HUES6 (cell line): ENCODE results near the gene GRN.

Source experiments
- H3K27ac ChIP-seq: 2 replicates; pipeline ENCODE4 v1.7.0; 2013; ENCODE audit warnings: low read depth, mild to moderate bottlenecking, low read length, inconsistent platforms
- H3K27me3 ChIP-seq: 2 replicates; pipeline ENCODE4 v1.6.1; 2013; ENCODE audit warnings: low read length; ENCODE audit not compliant: control insufficient read depth, insufficient read depth
- H3K36me3 ChIP-seq: 2 replicates; pipeline ENCODE4 v1.6.1; 2013; ENCODE audit warnings: low read length; ENCODE audit not compliant: control insufficient read depth, insufficient read depth
- H3K4me1 ChIP-seq: 2 replicates; pipeline ENCODE4 v1.6.1; 2013; ENCODE audit warnings: low read length; ENCODE audit not compliant: control insufficient read depth, insufficient read depth
- H3K4me3 ChIP-seq: 2 replicates; pipeline ENCODE4 v1.5.1; 2013; ENCODE audit warnings: low read depth, low read length
- H3K9ac ChIP-seq: one replicate; pipeline ENCODE4 v1.6.1; 2013; ENCODE audit warnings: mild to moderate bottlenecking, low read length
- H3K9me3 ChIP-seq: 2 replicates; pipeline ENCODE4 v1.6.1; 2013; ENCODE audit warnings: low read depth, low read length; ENCODE audit not compliant: control insufficient read depth, insufficient read depth

The GRN gene

GRCh38 chr17:44348234-44348987 lies 3.3 kb downstream of the GRN start:
- no peaks in the 10 kb centered on the region for H3K9me3 ChIP-seq
- peaks cover 19% of the 10 kb centered on the region for H3K36me3 ChIP-seq
- H3K27ac ChIP-seq = no peak overlapping the region
- H3K9ac ChIP-seq = no peak overlapping the region
- peaks cover 5% of the 10 kb centered on the region for H3K4me1 ChIP-seq
- H3K4me3 ChIP-seq = no peak overlapping the region
- H3K27me3 ChIP-seq = peaks cover 3% of the 10 kb centered on the region; the same call in 1 of the 2 replicates

GRCh38 chr17:44348988-44349364 lies 3.9 kb downstream of the GRN start:
- H3K36me3 ChIP-seq = peaks cover 19% of the 10 kb centered on the region
- no peak overlapping the region for H3K9ac ChIP-seq
- no peaks in the 10 kb centered on the region for H3K9me3 ChIP-seq
- no peak overlapping the region for H3K27ac ChIP-seq
- no peak overlapping the region for H3K4me3 ChIP-seq
- peaks cover under 1% of the 10 kb centered on the region; the same call in 1 of the 2 replicates for H3K27me3 ChIP-seq
- H3K4me1 ChIP-seq = peaks cover 5% of the 10 kb centered on the region

DNA sequence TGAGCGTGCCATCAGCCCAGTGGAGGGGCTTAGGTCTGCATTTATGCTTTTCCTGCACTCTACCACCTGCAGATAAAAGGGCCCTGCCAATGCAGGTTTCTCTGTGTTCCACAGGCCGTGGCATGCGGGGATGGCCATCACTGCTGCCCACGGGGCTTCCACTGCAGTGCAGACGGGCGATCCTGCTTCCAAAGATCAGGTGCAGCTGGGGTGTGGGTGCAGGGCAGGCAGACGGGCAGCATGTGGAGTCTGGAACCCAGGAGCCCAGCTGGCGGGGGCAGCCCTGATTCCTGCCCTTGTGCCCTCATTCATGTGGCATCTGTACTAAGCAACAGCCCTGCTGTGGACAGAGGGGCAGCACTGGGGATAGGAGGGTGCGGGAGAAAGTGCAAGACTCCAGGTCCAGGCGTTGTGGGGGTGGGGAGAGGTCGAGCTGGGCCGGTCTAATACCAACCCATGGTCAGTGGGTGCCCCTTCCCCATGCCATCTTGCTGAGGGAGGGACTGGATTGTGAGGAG lies 4.5 kb downstream of the GRN start:
- Histone ChIP-seq H3K9ac (no peak overlapping the region), H3K27me3 (no peaks in the 10 kb centered on the region), H3K27ac (no peak overlapping the region), H3K36me3 (peaks cover 19% of the 10 kb centered on the region), H3K4me3 (no peak overlapping the region), H3K4me1 (peaks cover 5% of the 10 kb centered on the region), H3K9me3 (no peaks in the 10 kb centered on the region)

GRCh38 chr17:44350733-44351226 lies 5.7 kb downstream of the GRN start:
- no peak overlapping the region for H3K4me3 ChIP-seq
- peaks cover 19% of the 10 kb centered on the region for H3K36me3 ChIP-seq
- no peak overlapping the region for H3K9ac ChIP-seq
- H3K27me3 ChIP-seq = no peaks in the 10 kb centered on the region
- peaks cover 8% of the 10 kb centered on the region for H3K4me1 ChIP-seq
- H3K9me3 ChIP-seq = no peaks in the 10 kb centered on the region
- H3K27ac ChIP-seq = no peak overlapping the region

GRCh38 chr17:44351464-44351863 lies 6.4 kb downstream of the GRN start:
- no peak overlapping the region for H3K9ac ChIP-seq
- peaks cover 19% of the 10 kb centered on the region for H3K36me3 ChIP-seq
- H3K27me3 ChIP-seq = no peaks in the 10 kb centered on the region
- no peak overlapping the region for H3K27ac ChIP-seq
- no peaks in the 10 kb centered on the region for H3K9me3 ChIP-seq
- H3K4me3 ChIP-seq = no peak overlapping the region
- 0 out of 2 replicates have a peak, but pooled peaks cover 3% of the 10 kb centered on the region for H3K4me1 ChIP-seq

DNA sequence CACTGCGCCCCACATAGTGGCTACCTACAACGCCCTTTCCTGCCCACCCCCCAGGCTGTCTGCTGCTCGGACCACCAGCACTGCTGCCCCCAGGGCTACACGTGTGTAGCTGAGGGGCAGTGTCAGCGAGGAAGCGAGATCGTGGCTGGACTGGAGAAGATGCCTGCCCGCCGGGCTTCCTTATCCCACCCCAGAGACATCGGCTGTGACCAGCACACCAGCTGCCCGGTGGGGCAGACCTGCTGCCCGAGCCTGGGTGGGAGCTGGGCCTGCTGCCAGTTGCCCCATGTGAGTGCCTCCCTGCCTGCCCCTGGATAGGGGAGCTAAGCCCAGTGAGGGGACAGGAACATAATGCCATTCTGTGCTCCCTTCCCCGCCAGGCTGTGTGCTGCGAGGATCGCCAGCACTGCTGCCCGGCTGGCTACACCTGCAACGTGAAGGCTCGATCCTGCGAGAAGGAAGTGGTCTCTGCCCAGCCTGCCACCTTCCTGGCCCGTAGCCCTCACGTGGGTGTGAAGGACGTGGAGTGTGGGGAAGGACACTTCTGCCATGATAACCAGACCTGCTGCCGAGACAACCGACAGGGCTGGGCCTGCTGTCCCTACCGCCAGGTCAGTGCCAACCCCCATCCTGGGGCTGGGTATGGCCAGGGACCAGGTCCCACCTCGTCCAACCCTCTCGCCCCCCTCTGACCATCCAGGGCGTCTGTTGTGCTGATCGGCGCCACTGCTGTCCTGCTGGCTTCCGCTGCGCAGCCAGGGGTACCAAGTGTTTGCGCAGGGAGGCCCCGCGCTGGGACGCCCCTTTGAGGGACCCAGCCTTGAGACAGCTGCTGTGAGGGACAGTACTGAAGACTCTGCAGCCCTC lies 7.1 kb downstream of the GRN start:
- peaks cover 19% of the 10 kb centered on the region for H3K36me3 ChIP-seq
- H3K4me1 ChIP-seq = 0 out of 2 replicates have a peak, but pooled peaks cover 3% of the 10 kb centered on the region
- H3K9me3 ChIP-seq = no peaks in the 10 kb centered on the region
- no peaks in the 10 kb centered on the region for H3K27me3 ChIP-seq
- H3K9ac ChIP-seq = no peak overlapping the region
- no peak overlapping the region for H3K4me3 ChIP-seq
- H3K27ac ChIP-seq = no peak overlapping the region

DNA sequence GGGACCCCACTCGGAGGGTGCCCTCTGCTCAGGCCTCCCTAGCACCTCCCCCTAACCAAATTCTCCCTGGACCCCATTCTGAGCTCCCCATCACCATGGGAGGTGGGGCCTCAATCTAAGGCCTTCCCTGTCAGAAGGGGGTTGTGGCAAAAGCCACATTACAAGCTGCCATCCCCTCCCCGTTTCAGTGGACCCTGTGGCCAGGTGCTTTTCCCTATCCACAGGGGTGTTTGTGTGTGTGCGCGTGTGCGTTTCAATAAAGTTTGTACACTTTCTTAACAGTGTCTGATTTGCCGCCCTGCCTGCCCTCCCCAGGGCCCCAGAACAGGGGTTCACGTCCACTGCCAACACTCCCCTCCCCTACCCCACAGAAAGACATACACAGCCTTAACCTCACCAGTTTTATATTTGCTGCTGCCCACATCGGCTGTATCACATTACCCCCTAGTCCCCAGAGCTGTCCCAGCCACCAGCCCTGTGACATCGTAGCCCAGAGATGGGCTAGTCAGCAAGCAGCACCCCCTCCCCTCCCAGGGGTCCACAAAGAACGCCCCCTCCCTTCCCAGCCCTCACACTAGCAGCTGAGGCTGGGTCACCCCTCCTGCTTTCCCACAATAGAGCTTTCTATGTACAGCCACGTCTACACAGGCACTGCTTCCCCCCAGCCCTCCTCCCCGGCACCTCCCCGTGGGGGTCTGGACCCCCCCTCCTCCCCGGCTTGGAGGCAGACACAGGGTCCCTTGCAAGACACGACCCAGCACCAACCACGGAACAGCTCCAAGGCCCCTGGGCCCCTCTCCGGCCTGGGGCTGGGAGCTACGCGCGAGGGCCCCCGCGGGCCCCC lies 7.9 kb downstream of the GRN start:
- Histone ChIP-seq H3K27ac (no peak overlapping the region), H3K4me1 (0 out of 2 replicates have a peak, but pooled peaks cover 3% of the 10 kb centered on the region), H3K27me3 (no peaks in the 10 kb centered on the region), H3K4me3 (peak overlapping the region; percentile 61), H3K36me3 (peaks cover 19% of the 10 kb centered on the region), H3K9me3 (no peaks in the 10 kb centered on the region), H3K9ac (no peak overlapping the region)

GRCh38 chr17:44353672-44354331 lies 8.7 kb downstream of the GRN start:
- peak overlapping the region; percentile 52 for H3K9ac ChIP-seq
- H3K4me3 ChIP-seq = peak overlapping the region; percentile 61
- H3K4me1 ChIP-seq = 0 out of 2 replicates have a peak, but pooled peaks cover 3% of the 10 kb centered on the region
- H3K9me3 ChIP-seq = no peaks in the 10 kb centered on the region
- H3K27me3 ChIP-seq = no peaks in the 10 kb centered on the region
- no peak overlapping the region for H3K27ac ChIP-seq
- peaks cover 22% of the 10 kb centered on the region for H3K36me3 ChIP-seq

DNA sequence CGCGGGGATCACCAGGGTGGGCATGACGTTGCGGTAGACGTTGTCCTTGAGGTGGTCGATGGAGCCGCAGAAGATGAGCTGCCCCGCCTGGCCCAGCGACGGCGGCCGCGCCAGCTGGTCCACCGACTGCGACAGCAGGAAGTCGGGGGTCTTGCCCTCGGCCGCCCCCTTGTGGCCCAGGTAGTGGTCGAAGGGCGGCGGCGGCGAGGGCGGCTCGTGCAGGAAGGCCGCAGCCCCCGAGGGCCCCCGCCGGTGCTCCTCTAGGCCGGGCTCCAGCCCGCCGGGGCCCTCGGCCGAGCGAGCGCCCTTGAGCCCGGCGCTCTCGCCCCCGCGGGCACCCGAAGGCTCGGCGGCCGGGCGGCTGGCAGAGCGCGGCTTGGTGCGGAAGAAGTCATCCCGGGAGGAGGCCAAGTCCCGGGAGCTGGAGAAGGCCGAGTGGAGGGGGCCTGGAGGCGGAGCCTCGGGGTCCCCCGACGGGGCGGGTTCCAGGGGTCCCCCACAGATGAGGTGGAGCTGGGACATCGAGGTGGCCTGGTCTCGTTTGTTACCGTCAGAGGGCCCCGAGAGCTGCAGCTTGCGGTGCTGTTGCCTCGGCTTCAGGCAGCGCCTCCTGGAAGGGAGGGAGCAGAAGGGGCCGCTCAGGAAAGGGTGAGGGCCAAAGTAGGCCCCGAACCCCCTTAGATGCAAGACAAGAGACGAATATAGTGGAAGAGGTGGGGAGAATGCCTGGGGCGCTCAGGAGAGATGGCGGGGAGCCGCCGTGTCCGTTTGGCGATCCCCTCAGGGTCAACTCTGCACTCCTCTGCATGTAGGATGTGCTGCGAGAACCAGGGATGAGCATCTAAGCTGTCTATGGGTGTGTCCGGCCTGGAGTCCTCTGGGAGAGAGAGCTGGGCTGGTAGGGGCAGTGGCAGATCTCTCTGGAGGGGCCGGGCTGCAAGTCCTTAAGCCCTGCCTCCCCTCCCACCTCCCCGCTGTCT lies 9.8 kb downstream of the GRN start:
- Histone ChIP-seq H3K36me3 (peaks cover 25% of the 10 kb centered on the region), H3K27me3 (no peaks in the 10 kb centered on the region), H3K4me1 (0 out of 2 replicates have a peak, but pooled peaks cover 3% of the 10 kb centered on the region), H3K9ac (no peak overlapping the region), H3K9me3 (no peaks in the 10 kb centered on the region), H3K4me3 (peak overlapping the region; percentile 58), H3K27ac (no peak overlapping the region)
